ENCODE results near the gene NOTUM. TPM values are rescaled to one million over a fixed set of nuclear protein-coding genes. Genes with fewer than 3 reads are reported as not detected.

The NOTUM gene
- total RNA-seq, 1 experiment from 2014 or later, result not detected

DNA sequence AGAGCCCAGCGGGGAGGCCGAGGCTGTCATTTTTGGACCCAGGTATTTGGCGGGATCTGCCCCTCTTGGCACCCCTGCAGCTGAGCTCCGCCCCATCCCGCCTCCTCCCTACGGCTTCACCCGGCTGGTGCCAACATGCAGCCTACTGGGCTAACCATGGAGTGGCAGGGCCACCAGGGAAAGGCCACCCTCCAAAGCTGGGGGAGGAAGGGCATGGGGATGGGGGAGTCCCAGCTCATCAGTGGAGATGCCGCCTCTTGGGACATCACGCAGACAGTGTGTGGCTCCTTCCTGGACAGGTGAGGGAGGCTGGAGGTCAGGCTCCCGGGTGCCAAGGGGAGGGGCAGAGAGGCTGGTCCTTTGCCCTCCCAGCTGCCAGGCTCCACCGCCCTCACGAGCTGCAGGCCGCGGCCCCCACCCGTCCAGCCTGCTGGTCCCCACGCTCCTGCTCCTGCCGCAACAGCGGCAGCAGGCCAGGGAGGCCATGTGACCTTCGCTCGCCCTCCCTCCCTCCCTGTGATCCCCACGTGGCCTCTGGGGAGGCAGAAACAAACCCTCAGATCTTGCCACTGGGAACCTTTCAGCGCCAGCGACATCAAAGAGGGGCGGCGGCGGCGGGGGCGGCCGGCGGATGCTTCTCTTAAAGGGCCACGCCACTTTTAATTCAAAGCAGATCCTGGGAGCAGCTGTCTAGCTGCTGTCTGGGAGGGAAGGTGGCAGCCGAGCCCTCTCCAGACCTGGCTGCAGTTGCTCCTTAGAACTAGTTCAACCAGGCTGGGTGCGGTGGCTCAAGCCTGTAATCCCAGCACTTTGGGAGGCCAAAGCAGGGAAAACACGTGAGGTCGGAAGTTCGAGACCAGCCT is 6.8 kb upstream of the NOTUM start:
- TF ChIP-seq, protein P1, sequence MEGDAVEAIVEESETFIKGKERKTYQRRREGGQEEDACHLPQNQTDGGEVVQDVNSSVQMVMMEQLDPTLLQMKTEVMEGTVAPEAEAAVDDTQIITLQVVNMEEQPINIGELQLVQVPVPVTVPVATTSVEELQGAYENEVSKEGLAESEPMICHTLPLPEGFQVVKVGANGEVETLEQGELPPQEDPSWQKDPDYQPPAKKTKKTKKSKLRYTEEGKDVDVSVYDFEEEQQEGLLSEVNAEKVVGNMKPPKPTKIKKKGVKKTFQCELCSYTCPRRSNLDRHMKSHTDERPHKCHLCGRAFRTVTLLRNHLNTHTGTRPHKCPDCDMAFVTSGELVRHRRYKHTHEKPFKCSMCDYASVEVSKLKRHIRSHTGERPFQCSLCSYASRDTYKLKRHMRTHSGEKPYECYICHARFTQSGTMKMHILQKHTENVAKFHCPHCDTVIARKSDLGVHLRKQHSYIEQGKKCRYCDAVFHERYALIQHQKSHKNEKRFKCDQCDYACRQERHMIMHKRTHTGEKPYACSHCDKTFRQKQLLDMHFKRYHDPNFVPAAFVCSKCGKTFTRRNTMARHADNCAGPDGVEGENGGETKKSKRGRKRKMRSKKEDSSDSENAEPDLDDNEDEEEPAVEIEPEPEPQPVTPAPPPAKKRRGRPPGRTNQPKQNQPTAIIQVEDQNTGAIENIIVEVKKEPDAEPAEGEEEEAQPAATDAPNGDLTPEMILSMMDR (IDR thresholded peaks at IDR 0.05; ENCODE audit: unreplicated experiment), result no peak
- no peaks in the 10 kb centered on the region for H3K9me3 Mint-ChIP-seq (ENCODE audit: low read depth, unreplicated experiment)
- no peaks in the 10 kb centered on the region for H3K4me1 Mint-ChIP-seq (ENCODE audit: low read depth, unreplicated experiment)
- intact Hi-C loops (cut with micrococcal nuclease; ENCODE audit: unreplicated experiment), result no loop called here
- peak; percentile 34 for DNase-seq
- H3K27me3 Mint-ChIP-seq (ENCODE audit: unreplicated experiment), result peaks cover 42% of the 10 kb centered on the region
- H3K4me3 Mint-ChIP-seq (ENCODE audit: low read depth, unreplicated experiment), result no peak overlapping the region
- no peak overlapping the region for H3K27ac Mint-ChIP-seq (ENCODE audit: unreplicated experiment)
- no TSS peak for BruUV-seq (replicated peaks)
- H3K36me3 Mint-ChIP-seq (ENCODE audit: insufficient read depth, unreplicated experiment), result no peaks in the 10 kb centered on the region
- CTCF ChIA-PET, result interaction anchor here (0.6 to 0.7 kb wide), 3 partner anchors 9 to 449 kb away, joined by 3 to 6 read pairs (median 4); no protein-coding TSS in a partner anchor

- no peak for DNase-seq
- TF ChIP-seq, protein P1 (IDR thresholded peaks at IDR 0.05; ENCODE audit: unreplicated experiment), result no peak
- Mint-ChIP-seq H3K36me3 (ENCODE audit: insufficient read depth, unreplicated experiment) (peaks cover 3% of the 10 kb centered on the region), H3K9me3 (ENCODE audit: low read depth, unreplicated experiment) (no peaks in the 10 kb centered on the region), H3K27me3 (ENCODE audit: unreplicated experiment) (peaks cover 48% of the 10 kb centered on the region), H3K4me1 (ENCODE audit: low read depth, unreplicated experiment) (no peaks in the 10 kb centered on the region), H3K4me3 (ENCODE audit: low read depth, unreplicated experiment) (no peak overlapping the region), H3K27ac (ENCODE audit: unreplicated experiment) (no peak overlapping the region)
- no TSS peak for BruUV-seq (replicated peaks)
- intact Hi-C loops (cut with micrococcal nuclease; ENCODE audit: unreplicated experiment), result no loop called here
- CTCF ChIA-PET, result no interaction called here
Measured at GRCh38 chr17:81967244-81967532, 6.2 kb upstream of the NOTUM start.

DNA sequence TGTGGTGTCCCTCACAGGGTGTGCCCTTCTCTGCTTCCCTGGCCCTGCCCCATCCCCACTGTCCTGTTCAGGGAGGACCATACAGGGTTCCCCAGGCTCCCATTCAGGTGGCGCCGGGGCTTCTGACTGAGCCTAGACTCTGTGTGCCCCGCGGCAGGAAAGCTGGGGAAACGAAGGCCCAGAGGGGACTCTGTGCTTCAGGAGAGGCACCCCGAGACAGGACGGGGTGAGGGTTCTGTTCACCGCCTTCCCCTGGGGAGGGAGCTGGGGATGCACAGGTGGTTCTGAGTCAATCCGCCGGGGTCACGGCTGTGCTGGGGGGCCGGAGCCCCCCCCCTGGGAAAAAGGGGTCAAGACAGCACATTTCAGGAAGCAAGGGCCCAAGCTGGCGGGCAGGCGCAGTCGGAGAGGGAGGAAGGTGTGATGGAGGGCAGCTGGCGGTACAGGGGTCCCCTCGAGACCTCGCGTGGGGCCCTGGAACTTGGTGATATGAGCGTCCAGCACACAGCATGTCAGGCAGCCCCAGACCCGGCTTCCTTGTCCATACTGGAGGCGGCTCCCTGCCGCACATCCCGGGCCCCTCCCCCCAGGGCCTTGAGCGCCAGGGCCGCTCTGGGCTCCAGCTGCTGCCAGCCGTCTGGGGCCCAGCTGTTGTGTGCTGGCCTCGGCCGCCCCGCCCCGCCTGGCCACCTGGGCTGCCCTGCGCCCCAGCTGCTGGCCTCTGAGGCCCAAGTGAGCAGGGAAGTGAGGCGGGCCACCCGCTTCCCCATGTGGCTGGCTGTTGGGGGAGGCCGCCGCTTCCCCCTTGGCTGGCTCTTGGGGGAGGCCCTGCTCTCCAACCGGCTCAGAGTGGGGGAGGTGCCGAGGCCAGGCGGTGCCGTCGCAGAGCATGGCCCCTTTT is 5.6 kb upstream of the NOTUM start:
- CTCF ChIA-PET, result no interaction called here
- H3K27ac Mint-ChIP-seq (ENCODE audit: unreplicated experiment), result no peak overlapping the region
- H3K27me3 Mint-ChIP-seq (ENCODE audit: unreplicated experiment), result peaks cover 53% of the 10 kb centered on the region
- H3K36me3 Mint-ChIP-seq (ENCODE audit: insufficient read depth, unreplicated experiment), result peaks cover 6% of the 10 kb centered on the region
- TF ChIP-seq, protein P1 (IDR thresholded peaks at IDR 0.05; ENCODE audit: unreplicated experiment), result no peak
- no peaks in the 10 kb centered on the region for H3K9me3 Mint-ChIP-seq (ENCODE audit: low read depth, unreplicated experiment)
- H3K4me3 Mint-ChIP-seq (ENCODE audit: low read depth, unreplicated experiment), result no peak overlapping the region
- no peaks in the 10 kb centered on the region for H3K4me1 Mint-ChIP-seq (ENCODE audit: low read depth, unreplicated experiment)
- no TSS peak for BruUV-seq (replicated peaks)
- intact Hi-C loops (cut with micrococcal nuclease; ENCODE audit: unreplicated experiment), result no loop called here
- DNase-seq, result no peak

- Mint-ChIP-seq H3K4me1 (ENCODE audit: low read depth, unreplicated experiment) (no peaks in the 10 kb centered on the region), H3K4me3 (ENCODE audit: low read depth, unreplicated experiment) (no peak overlapping the region), H3K36me3 (ENCODE audit: insufficient read depth, unreplicated experiment) (peaks cover 6% of the 10 kb centered on the region), H3K27me3 (ENCODE audit: unreplicated experiment) (peaks cover 55% of the 10 kb centered on the region), H3K27ac (ENCODE audit: unreplicated experiment) (no peak overlapping the region), H3K9me3 (ENCODE audit: low read depth, unreplicated experiment) (no peaks in the 10 kb centered on the region)
- DNase-seq, result no peak
- BruUV-seq (replicated peaks), result no TSS peak
- CTCF ChIA-PET, result no interaction called here
- intact Hi-C loops (cut with micrococcal nuclease; ENCODE audit: unreplicated experiment), result no loop called here
- TF ChIP-seq, protein P1 (IDR thresholded peaks at IDR 0.05; ENCODE audit: unreplicated experiment), result no peak
Measured at GRCh38 chr17:81964081-81964849, 3.3 kb upstream of the NOTUM start.
